Kasumi-1 (cell line): ENCODE data around the gene MUL1.

Experiments used
- DNase-seq, 2 experiments: peaks; one replicate each; lab custom pipeline; 2025; lab: John Stamatoyannopoulos, UW

MUL1 gene

DNA sequence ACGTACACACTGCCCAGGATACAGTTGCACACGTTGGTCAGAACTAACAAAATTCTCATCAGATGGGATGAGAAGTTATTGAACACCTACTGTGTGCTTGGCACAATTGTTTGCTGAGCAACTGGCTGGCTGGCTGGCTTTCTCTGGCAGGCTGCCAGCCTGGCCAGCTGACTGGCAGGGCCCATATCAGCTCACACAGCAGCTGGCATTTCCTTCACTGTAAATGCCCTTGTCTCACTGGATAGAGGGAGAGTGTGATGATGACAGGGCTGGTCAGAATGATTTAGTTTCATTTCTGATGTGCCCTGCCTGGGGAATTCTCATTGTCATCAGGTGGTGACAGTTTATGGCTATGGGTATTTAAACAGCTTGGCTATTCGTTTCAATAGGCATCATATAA is 37.8 kb downstream of the MUL1 start:
- no peak for DNase-seq

- no peak for DNase-seq
Observed at GRCh38 chr1:20469406-20470076, 38.4 kb downstream of the MUL1 start.

DNA sequence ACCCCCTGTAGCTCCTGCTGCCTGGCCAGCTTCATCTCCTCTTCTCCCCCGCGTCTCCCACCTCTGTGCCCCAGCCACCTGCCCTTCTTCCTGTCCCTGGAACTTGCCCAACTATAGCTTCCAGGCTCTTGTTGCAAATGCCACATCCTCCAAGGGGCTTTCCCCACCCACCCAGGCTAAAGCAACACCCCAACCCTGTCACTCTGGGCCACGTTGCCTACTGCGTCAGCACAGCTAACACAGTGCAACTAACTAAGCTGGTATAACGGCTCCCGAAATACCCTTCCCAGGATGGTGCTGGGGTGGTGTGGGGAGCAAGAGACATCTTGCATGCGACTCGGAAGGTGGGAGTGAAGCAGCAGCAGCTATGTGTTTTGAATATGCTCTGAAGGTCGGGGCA is 41.7 kb downstream of the MUL1 start:
- no peak for DNase-seq

DNA sequence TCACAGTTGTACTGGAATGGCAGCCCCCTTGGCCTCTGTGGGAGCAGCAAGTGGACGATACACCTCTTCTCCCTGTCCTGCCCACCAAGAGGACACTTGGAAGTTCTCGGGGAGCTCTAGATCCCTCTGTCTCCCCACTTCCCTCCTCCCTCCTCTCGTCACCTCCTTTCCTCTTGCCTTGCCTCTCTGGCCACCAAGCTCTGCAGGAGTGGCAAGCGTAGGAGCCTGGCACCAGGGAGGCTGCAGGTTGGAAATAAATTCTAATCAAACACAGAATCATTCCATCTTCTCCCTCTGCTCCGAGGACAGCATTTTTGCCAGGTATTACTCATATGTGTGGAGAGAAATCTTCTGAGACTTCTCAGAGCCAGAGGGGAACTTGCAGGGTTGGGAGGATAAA is 42.8 kb downstream of the MUL1 start:
- no peak for DNase-seq

- DNase-seq = no peak
Observed at GRCh38 chr1:20463502-20463901, 44.4 kb downstream of the MUL1 start.

DNA sequence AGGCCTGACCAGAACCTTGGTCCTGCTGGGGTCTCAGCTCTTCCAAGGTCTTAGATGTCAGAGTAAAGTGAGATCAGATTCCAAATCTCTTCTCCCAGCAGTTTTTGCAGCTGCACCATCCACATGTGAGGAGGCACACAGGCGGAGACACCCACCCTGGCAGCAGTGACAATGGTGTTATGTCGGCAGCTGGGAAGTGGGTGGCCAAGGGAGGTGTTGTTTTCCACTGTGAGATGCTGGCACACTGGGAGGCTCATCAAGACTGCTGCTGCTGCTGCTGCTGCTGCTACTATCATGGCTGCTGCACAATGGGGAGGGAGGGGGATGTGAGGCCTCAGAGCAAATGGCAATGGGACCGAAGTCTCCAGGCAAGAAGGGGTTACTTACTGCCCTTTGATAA is 45.6 kb downstream of the MUL1 start:
- DNase-seq = no peak

GRCh38 chr1:20458717-20459116 is 49.2 kb downstream of the MUL1 start:
- no peak for DNase-seq

DNA sequence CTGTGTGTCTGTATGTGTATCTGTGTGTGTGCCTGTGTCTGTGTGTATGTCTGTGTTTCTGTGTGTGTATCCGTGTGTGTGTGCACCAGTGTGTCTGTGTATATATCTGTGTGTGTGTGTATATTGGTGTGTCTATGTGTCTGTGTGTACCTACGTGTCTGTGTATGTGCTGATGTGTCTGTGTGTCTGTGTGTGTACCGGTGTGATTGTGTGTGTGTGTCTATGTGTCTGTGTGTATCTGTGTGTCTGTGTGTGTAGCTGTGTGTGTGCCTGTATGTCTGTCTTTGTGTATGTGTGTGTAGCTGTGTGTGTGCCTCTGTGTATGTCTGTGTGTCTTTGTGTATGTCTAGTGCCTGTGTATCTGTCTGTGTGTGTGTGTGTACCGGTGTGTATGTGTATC is 53.9 kb downstream of the MUL1 start:
- no peak for DNase-seq

- no peak for DNase-seq
Observed at GRCh38 chr1:20449735-20450311, 58.1 kb downstream of the MUL1 start.
